ENCODE measurements around the gene ATXN1.

The ATXN1 gene

DNA sequence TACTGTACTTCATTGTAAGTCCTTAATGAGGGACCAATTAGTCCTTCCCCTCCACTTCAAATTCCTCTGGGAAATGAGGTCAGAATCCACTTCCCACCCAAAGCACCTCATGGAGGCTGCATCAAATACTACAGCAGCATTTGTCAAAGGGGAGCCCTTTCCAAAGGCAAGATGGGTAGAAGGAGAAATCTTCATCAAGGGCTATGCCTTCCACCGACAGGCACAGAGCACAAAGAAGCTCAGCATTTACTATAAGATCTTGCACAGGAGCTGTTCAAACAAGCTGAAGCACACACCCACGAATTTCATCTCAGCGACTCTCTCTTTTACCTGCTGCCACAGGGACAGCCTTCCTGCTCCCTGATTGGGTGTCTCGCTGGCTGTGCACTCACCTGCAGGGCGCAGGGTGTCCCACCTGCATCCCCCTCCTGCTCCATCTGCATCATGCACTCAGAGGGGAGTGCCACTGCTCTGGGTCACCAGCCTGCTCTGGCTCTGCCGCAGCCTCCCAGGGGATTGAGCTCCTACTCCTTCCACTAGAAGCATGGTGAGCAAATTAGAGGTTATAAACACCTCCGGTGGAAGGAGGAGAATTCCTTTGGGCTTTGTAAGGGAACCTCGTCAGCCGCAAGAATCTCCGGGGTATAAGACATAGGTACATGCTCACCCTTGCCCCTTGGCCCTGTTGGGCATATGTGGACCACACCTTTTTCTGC lies 164.5 kb downstream of the ATXN1 start:
- no peak for DNase-seq

DNA sequence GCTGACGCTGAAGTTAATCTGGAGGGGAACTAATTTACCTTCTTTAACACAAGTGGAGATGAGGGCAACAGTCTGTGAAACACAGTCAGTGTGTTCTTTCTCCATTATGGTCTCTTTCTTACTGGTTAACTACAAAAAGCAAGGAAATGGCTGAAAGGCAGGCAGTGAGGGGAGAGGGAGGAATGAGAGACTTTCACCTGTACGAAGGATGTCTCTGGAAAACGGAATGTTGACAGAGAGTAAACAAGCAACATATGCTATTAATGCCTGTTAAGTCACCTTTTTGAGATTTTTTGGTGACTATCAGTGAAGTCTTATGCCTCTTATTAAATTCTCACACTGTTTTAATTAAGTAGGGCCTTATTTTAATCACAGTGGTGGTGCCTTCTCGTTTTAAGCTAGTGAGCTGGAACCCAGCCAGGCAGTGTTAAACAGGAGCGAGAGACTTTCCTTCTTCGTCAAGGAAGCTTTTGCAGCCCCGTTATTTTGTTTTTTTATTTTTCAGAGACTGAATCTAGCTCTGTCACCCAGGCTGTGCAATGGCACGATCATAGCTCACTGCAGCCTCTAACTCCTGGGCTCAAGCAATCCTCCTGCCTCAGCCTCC lies 165.6 kb downstream of the ATXN1 start:
- no peak for DNase-seq

GRCh38 chr6:16594849-16595248 lies 166.4 kb downstream of the ATXN1 start:
- DNase-seq: no peak

- DNase-seq: no peak
These were observed 168.9 kb downstream of the ATXN1 start for GRCh38 chr6:16592223-16592911.

DNA sequence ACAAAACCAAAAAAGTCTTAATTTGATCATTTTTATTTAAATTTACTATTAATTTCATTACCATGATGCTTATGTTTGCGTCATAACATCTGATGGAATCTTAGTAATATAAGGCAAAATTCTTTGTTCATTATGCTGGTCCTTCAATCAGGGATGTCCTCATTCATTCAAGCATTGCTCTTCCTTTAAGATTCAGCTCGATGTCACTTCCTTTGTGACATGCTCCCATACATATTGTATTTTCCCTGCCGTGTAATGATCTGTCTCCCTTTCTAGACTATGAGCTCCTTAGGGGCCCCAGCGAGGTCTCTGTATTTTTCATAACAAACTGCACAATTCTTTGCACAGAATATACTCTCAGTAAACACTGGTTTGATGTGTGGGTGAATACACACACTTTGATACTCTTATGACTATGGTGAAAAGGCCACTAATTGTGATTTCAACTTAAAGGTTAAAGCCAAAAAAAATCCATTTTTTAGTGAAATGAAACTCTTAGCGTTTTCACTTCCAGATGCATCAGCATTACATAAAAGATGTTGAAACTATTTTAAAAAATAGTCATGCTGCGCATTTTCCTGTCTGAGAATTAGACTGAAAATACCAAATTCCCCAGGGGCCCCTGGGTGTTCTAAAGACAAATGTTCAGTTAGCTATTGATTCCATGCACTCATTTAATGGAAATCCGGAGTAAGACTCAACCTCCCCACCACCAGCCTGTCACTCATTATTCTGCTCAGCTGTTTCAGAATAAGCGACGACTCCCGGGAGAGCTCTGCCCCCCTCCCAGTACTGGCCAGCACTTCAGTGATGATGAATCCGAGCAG lies 169.7 kb downstream of the ATXN1 start:
- DNase-seq: no peak

- no peak for DNase-seq
These were observed 175.5 kb downstream of the ATXN1 start for GRCh38 chr6:16585805-16586204.

DNA sequence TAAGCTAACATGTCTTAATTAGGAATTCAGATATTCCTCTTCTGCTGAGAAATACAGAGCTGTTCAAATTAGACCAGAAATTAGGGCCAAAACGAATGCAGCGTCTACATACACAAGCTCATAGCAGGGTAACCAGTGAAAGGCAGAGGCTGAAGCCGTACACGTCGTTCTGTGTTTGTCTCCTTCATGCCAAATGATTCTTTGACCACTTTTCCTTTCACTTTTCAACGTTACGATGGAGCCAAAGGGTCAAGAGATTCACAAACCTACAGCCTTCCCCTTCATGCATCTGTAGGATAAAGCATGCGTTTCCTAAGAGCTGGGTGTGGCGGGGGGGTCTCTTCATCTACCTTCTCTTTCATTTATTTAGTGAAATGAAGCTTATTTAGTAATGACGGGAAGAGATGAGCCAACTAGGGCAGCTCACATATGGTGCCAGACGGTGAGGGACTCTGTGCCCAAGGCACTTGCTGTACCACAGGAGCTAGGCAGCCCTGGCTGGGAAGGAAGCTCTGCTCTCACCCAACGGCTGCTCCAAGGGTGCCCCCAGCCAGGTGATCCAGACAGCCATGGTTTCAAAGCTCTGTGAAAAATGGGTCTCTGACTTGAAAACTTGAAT lies 178.0 kb downstream of the ATXN1 start:
- no peak for DNase-seq

- no peak for DNase-seq
These were observed 178.7 kb downstream of the ATXN1 start for GRCh38 chr6:16582446-16583143.

DNA sequence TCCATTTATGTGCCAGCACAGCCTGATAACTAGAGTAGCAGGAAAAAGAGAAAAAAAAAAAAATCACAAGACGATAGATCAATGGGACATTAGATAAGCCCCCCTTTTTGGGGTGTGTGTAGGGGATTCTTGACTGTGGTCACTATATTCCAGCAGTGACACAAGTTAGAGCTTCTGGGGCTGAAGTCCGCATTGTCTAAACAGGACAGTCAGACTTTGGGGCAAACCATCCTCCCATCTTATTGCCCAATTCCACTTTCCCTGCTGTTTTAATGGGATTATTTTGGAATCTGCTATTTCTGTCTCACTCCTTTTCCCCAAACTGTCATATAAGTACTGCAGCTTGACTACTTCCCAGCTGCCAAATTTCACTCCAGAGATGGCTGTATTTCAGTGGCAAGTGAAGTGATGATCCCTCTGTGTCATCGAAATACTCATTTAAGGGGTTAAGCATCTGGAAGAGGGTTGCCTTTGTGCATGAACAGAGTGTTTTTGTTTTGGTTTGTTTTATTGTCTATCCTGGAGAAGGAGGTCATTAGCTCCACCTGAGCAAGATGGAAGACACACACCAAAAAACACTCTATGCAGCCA lies 182.5 kb downstream of the ATXN1 start:
- DNase-seq: no peak

GRCh38 chr6:16576451-16577368 lies 184.6 kb downstream of the ATXN1 start:
- no peak for DNase-seq

GRCh38 chr6:16575655-16576054 lies 185.6 kb downstream of the ATXN1 start:
- no peak for DNase-seq

DNA sequence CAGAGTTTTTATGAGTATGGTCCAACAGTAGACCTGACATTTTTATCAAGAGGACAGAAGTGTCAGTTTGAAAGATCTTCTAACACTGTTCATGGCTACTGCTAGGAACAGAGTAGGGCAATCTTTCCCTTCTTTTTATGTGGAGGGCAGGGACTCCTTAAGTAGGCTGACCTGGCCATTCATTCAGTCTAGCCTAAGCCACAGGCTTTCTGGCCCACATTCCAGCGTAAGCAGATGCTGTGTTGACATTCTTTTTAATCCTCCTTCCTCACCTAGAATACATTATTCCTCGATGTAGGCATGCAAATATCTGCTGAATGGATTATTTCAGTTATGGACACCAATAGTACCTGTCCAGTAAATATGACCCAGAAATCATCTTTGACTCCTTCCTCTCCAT lies 188.3 kb downstream of the ATXN1 start:
- DNase-seq: no peak

GRCh38 chr6:16572317-16572716 lies 188.9 kb downstream of the ATXN1 start:
- DNase-seq: no peak

DNA sequence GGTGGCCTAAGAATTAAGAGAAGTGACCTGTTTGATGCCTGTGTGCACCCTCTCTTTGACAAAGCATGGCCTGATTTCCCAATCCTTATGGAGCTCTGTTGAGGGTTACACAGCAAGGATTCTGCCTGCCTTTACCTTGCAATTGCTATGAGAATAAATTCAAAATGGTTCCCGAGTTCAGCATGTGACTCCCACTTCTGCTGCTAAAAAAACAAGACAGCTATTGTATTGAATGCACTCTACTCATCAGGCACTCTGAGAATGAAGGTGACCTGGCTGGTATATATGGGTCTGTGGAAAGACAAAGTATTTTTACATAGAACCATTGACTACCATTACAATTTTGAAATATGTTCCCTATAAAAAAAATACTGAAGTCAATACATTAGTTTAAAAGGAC lies 190.3 kb downstream of the ATXN1 start:
- no peak for DNase-seq

DNA sequence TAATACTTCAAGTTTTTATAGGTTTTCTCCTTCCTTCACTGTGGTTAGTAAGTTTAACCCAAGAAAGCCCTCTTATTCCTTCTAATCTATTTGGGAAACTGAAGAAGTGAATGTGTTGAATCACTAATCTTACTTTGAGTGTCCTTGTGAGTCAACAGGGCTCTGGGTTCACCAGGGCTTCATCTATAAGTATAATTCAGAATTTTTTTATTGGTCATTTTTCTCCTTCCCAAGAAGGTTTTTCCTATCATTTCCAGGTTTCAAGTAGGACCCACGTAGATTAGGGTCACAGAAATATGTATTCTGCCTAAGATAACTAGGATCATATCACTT lies 191.1 kb downstream of the ATXN1 start:
- DNase-seq: no peak

GRCh38 chr6:16568128-16568527 lies 193.1 kb downstream of the ATXN1 start:
- DNase-seq: no peak

GRCh38 chr6:16567071-16567470 lies 194.2 kb downstream of the ATXN1 start:
- no peak for DNase-seq

- DNase-seq: no peak
These were observed 196.8 kb downstream of the ATXN1 start for GRCh38 chr6:16564436-16564835.

GRCh38 chr6:16563628-16564240 lies 197.5 kb downstream of the ATXN1 start:
- no peak for DNase-seq

DNA sequence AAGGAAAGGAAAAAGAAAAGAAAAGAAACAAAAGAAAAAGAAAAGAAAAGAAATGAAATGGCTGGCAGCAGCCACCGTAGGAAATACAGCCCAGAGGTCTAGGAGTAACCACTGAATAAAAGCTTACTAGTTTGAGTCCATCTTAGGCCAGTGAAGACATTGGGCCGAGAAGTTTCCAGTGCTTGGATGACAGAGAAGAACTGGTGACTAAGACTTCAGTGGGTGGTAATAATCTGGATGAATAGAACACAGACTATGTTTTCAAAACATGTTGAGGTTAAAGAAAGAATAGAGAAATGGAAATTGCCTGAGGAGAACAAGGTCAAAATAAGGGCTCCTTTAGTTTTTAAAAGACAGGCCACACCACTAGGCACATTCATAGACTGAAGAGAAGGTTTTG lies 198.8 kb downstream of the ATXN1 start:
- no peak for DNase-seq

Data from SHP77 treated with DMSO at 0.1 percent for 48 hours (cell line).